ENCODE results near the gene ZSWIM9.

The ZSWIM9 gene

GRCh38 chr19:48174445-48175030, 4.1 kb downstream of the ZSWIM9 start:
- FAIRE-seq (no peak), DNase-seq (ENCODE audit: low spot score) (no peak)

- no peak for FAIRE-seq
Observed at GRCh38 chr19:48175578-48175977, 5.1 kb downstream of the ZSWIM9 start.

GRCh38 chr19:48176226-48176625, 5.7 kb downstream of the ZSWIM9 start:
- FAIRE-seq (no peak), DNase-seq (ENCODE audit: low spot score) (no peak)

More at GRCh38 chr19:48175578-48175977, 5.1 kb downstream of the ZSWIM9 start:
- DNase-seq (ENCODE audit: low spot score) = no peak

GRCh38 chr19:48181505-48181904, 11.0 kb downstream of the ZSWIM9 start:
- no peak for DNase-seq (ENCODE audit: low spot score)
- no peak for FAIRE-seq

- DNase-seq (ENCODE audit: low spot score) = no peak
- no peak for FAIRE-seq
Observed at GRCh38 chr19:48182434-48182833, 12.0 kb downstream of the ZSWIM9 start.

GRCh38 chr19:48183356-48183755, 12.9 kb downstream of the ZSWIM9 start:
- FAIRE-seq = no peak
- no peak for DNase-seq (ENCODE audit: low spot score)

- FAIRE-seq (no peak), DNase-seq (ENCODE audit: low spot score) (no peak)
Observed at GRCh38 chr19:48186015-48186414, 15.5 kb downstream of the ZSWIM9 start.

GRCh38 chr19:48186541-48186991, 16.1 kb downstream of the ZSWIM9 start:
- FAIRE-seq = no peak
- no peak for DNase-seq (ENCODE audit: low spot score)

- DNase-seq (ENCODE audit: low spot score) (no peak), FAIRE-seq (no peak)
Observed at GRCh38 chr19:48190288-48190884, 19.9 kb downstream of the ZSWIM9 start.

- DNase-seq (ENCODE audit: low spot score) = no peak
- FAIRE-seq = no peak
Observed at GRCh38 chr19:48190885-48191284, 20.4 kb downstream of the ZSWIM9 start.

- DNase-seq (ENCODE audit: low spot score) = no peak
- FAIRE-seq = no peak
Observed at GRCh38 chr19:48192750-48193149, 22.3 kb downstream of the ZSWIM9 start.

- FAIRE-seq (no peak), DNase-seq (ENCODE audit: low spot score) (no peak)
Observed at GRCh38 chr19:48194041-48194843, 23.8 kb downstream of the ZSWIM9 start.

GRCh38 chr19:48194844-48195830, 24.7 kb downstream of the ZSWIM9 start:
- DNase-seq (ENCODE audit: low spot score) = no peak
- no peak for FAIRE-seq

GRCh38 chr19:48196321-48196763, 25.9 kb downstream of the ZSWIM9 start:
- no peak for FAIRE-seq
- no peak for DNase-seq (ENCODE audit: low spot score)

GRCh38 chr19:48196933-48197665, 26.6 kb downstream of the ZSWIM9 start:
- no peak for DNase-seq (ENCODE audit: low spot score)
- FAIRE-seq = no peak

GRCh38 chr19:48203222-48203793, 32.8 kb downstream of the ZSWIM9 start:
- no peak for FAIRE-seq
- no peak for DNase-seq (ENCODE audit: low spot score)

- FAIRE-seq (peak; percentile 74), DNase-seq (ENCODE audit: low spot score) (peak; percentile 97)
Observed at GRCh38 chr19:48203794-48204628, 33.5 kb downstream of the ZSWIM9 start.

- FAIRE-seq (no peak), DNase-seq (ENCODE audit: low spot score) (no peak)
Observed at GRCh38 chr19:48206397-48207093, 36.1 kb downstream of the ZSWIM9 start.

- no peak for DNase-seq (ENCODE audit: low spot score)
- FAIRE-seq = no peak
Observed at GRCh38 chr19:48210005-48210404, 39.5 kb downstream of the ZSWIM9 start.
